Mesendoderm (in vitro differentiated cells): ENCODE results near the gene PIK3AP1.
A peak's percentile ranks its signal among the peaks of the same experiment; 100 is the strongest.

Experiments
- DNase-seq: peaks from one replicate; pipeline ENCODE4 v3.0.0; 2013
- H2AK5ac ChIP-seq: 2 replicates; pipeline ENCODE4 v1.6.1; 2013; ENCODE audit warnings: low read length, inconsistent platforms
- H2BK120ac ChIP-seq: 2 replicates; pipeline ENCODE4 v1.6.1; 2013; ENCODE audit warnings: low read depth, mild to moderate bottlenecking, low read length, moderate library complexity, mixed read lengths
- H2BK15ac ChIP-seq: replicated peaks from 2 replicates; pipeline ENCODE4 v1.6.1; 2013; ENCODE audit warnings: low read depth, mild to moderate bottlenecking, moderate library complexity
- H2BK5ac ChIP-seq: 2 replicates; pipeline ENCODE4 v1.6.1; 2013; ENCODE audit warnings: low read length, inconsistent platforms
- H3K18ac ChIP-seq: 2 replicates; pipeline ENCODE4 v1.6.1; 2013; ENCODE audit warnings: mild to moderate bottlenecking, low read length, mixed read lengths
- H3K23ac ChIP-seq: one replicate; pipeline ENCODE4 v1.6.1; 2013; ENCODE audit warnings: low read length
- H3K27ac ChIP-seq: 2 replicates; pipeline ENCODE4 v1.5.1; 2013; ENCODE audit warnings: low read depth, mild to moderate bottlenecking, inconsistent platforms, low read length, moderate library complexity
- H3K27me3 ChIP-seq: 2 replicates; pipeline ENCODE4 v1.6.1; 2013; ENCODE audit warnings: low read length, control low read depth, mild to moderate bottlenecking, inconsistent platforms; ENCODE audit not compliant: insufficient read depth, poor library complexity
- H3K36me3 ChIP-seq: 2 replicates; pipeline ENCODE4 v1.6.1; 2013; ENCODE audit warnings: low read length, inconsistent platforms; ENCODE audit not compliant: control insufficient read depth, insufficient read depth
- H3K4ac ChIP-seq: one replicate; pipeline ENCODE4 v1.6.1; 2013; ENCODE audit warnings: low read depth, mild to moderate bottlenecking, low read length, moderate library complexity
- H3K4me1 ChIP-seq: 2 replicates; pipeline ENCODE4 v1.6.1; 2013; ENCODE audit warnings: low read depth, low read length, inconsistent platforms; ENCODE audit not compliant: control insufficient read depth
- H3K4me2 ChIP-seq: 2 replicates; pipeline ENCODE4 v1.6.1; 2013; ENCODE audit warnings: low read length
- H3K4me3 ChIP-seq: 2 replicates; pipeline ENCODE4 v1.5.1; 2013; ENCODE audit warnings: mild to moderate bottlenecking, low read length
- H3K56ac ChIP-seq: one replicate; pipeline ENCODE4 v1.6.1; 2013; ENCODE audit warnings: low read length
- H3K79me1 ChIP-seq: 2 replicates; pipeline ENCODE4 v1.6.1; 2013; ENCODE audit warnings: low read length, inconsistent platforms
- H3K79me2 ChIP-seq: 2 replicates; pipeline ENCODE4 v1.6.1; 2013; ENCODE audit warnings: mild to moderate bottlenecking, low read length; ENCODE audit not compliant: control insufficient read depth, insufficient read depth
- H3K9ac ChIP-seq: 2 replicates; pipeline ENCODE4 v1.6.1; 2013; ENCODE audit warnings: low read length, inconsistent platforms
- H4K5ac ChIP-seq: one replicate; pipeline ENCODE4 v1.6.1; 2013; ENCODE audit warnings: low read length
- H4K8ac ChIP-seq: one replicate; pipeline ENCODE4 v1.6.1; 2013; ENCODE audit warnings: low read depth, mild to moderate bottlenecking, control low read depth, low read length, moderate library complexity
- WGBS: extraction: QIAGEN DNeasy Blood & Tissue Kit; methylation state at CpG from one replicate; pipeline ENCODE4 v1.1.7; 2013; ENCODE audit warnings: low lambda C conversion rate, missing lambda C conversion rate; ENCODE audit not compliant: insufficient coverage; ENCODE audit errors: extremely low coverage; 5-methylcytosine and 5-hydroxymethylcytosine counted together

The PIK3AP1 gene

DNA sequence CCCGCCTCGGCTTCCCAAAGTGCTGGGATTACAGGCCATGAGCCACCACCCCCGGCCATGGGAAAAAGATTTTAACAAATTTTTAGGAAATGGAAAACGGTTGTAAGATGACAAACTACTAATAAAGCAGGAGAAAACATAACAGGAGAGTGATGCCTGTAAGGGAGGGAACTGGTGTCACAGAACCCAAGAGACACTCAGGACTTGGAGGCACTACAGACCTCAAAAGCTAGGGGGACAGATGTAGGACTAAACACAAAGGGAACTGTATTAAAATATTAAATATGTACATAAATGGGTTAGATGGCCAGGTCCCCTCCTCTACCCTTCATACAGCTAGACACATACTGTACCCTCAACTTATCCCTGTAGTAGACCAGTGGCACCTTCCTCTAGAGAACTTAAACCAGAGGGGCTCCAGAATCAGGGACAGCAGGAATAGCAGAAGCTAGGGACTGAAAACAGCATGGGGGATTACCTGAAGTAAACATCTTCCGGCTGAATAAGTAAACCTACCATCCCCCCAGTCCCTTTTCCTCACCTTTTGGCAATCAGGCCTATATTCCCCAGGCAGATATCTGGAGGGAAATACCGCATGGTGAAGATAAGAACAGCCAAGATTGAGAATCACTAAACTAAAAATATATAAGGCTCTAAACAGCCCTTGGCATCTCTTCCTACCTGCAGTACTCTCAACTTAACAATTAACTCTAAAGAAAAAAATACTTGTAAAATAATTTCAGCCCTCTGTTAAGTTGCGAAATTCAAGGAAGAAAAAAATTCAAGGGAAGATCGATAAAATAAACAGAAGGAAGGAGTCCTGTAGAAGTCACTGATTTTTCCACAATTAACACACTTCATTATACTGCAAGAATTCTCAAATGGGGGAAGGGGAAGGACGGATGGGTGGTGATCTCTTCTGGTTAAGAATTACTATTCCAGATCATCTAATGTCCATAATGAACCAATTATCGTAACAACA lies 149.0 kb downstream of the PIK3AP1 start:
- Histone ChIP-seq H3K4me2 (peak overlapping the region; percentile 5), H3K79me2 (peaks cover 56% of the 10 kb centered on the region), H3K56ac (peak overlapping the region; percentile 22), H3K27me3 (no peaks in the 10 kb centered on the region), H4K5ac (no peak overlapping the region), H3K23ac (peak overlapping the region; percentile 89), H4K8ac (no peak overlapping the region), H3K4me3 (no peak overlapping the region), H3K4ac (no peak overlapping the region), H3K79me1 (peaks cover 17% of the 10 kb centered on the region), H2AK5ac (peak overlapping the region; percentile 56), H2BK15ac (no peak overlapping the region), H3K4me1 (peaks cover 10% of the 10 kb centered on the region), H3K36me3 (peaks cover 3% of the 10 kb centered on the region), H3K18ac (peak overlapping the region; percentile 31), H3K27ac (no peak overlapping the region), H2BK120ac (no peak overlapping the region), H3K9ac (no peak overlapping the region), H2BK5ac (peak overlapping the region; percentile 59)
- WGBS: no CpG with 5 or more reads among the region's 10 CpGs
- DNase-seq: peak; percentile 92

GRCh38 chr10:96570511-96570910 lies 149.8 kb downstream of the PIK3AP1 start:
- H3K4me1 ChIP-seq: peaks cover 10% of the 10 kb centered on the region
- H3K9ac ChIP-seq: no peak overlapping the region
- H2BK15ac ChIP-seq: no peak overlapping the region
- no peak overlapping the region for H3K23ac ChIP-seq
- no peak overlapping the region for H3K27ac ChIP-seq
- no CpG with 5 or more reads among the region's 6 CpGs for WGBS
- no peak overlapping the region for H2BK120ac ChIP-seq
- no peak overlapping the region for H3K56ac ChIP-seq
- peaks cover 17% of the 10 kb centered on the region for H3K79me1 ChIP-seq
- H4K8ac ChIP-seq: no peak overlapping the region
- no peak overlapping the region for H3K18ac ChIP-seq
- no peak overlapping the region for H3K4ac ChIP-seq
- no peak overlapping the region for H2AK5ac ChIP-seq
- H4K5ac ChIP-seq: no peak overlapping the region
- H3K27me3 ChIP-seq: no peaks in the 10 kb centered on the region
- H3K36me3 ChIP-seq: peaks cover 3% of the 10 kb centered on the region
- H3K79me2 ChIP-seq: peaks cover 54% of the 10 kb centered on the region
- no peak overlapping the region for H3K4me3 ChIP-seq
- H3K4me2 ChIP-seq: no peak overlapping the region
- no peak for DNase-seq
- H2BK5ac ChIP-seq: no peak overlapping the region

DNA sequence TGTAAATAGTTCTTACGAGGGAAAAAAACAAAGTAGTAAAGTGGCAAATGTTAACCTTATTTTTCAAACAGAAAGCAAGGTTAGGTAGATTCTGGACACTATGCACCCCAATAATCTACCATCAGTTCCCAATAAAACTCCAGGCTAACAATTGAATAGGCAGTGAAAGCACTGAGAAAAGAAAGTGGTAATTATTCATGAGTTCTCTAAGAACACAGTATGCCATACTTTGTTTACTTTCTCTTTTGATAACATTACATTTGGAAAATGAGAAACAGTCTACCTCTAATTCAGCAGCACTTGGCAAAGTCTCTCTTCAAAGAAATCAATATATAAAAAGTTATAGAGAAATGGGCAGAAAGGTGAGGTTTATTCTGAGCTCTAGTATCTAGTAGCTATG lies 151.9 kb downstream of the PIK3AP1 start:
- H4K8ac ChIP-seq: no peak overlapping the region
- no peak overlapping the region for H3K27ac ChIP-seq
- H3K9ac ChIP-seq: no peak overlapping the region
- no CpG with 5 or more reads among the region's 1 CpG for WGBS
- no peak overlapping the region for H4K5ac ChIP-seq
- no peak overlapping the region for H3K56ac ChIP-seq
- H2BK15ac ChIP-seq: no peak overlapping the region
- H3K4me3 ChIP-seq: no peak overlapping the region
- H3K4me1 ChIP-seq: peaks cover 10% of the 10 kb centered on the region
- H3K23ac ChIP-seq: no peak overlapping the region
- H3K4ac ChIP-seq: no peak overlapping the region
- peaks cover 46% of the 10 kb centered on the region for H3K79me2 ChIP-seq
- H2BK120ac ChIP-seq: no peak overlapping the region
- H2BK5ac ChIP-seq: no peak overlapping the region
- no peak overlapping the region for H3K18ac ChIP-seq
- no peak overlapping the region for H2AK5ac ChIP-seq
- peaks cover 3% of the 10 kb centered on the region for H3K36me3 ChIP-seq
- no peak for DNase-seq
- H3K79me1 ChIP-seq: peaks cover 17% of the 10 kb centered on the region
- H3K4me2 ChIP-seq: no peak overlapping the region
- no peaks in the 10 kb centered on the region for H3K27me3 ChIP-seq

DNA sequence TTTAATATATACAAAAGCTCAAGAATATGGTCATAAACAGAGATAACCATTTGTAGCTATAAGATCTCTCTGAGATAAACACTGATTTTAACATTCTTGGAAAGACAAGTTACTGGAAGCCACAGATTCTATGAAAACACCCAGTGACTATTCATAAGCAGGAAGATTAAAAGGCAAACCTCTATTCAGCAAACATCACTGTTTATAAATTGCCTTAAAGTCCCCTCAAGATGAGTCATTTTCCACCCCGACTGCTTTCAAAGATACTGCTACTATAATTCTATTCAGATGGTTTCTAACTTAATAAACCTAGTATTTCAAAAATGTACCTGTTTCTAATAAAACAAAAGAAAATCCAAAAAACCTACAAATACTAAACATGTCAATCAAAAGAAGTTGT lies 154.5 kb downstream of the PIK3AP1 start:
- Histone ChIP-seq H3K27ac (no peak overlapping the region), H3K27me3 (no peaks in the 10 kb centered on the region), H3K9ac (no peak overlapping the region), H3K23ac (no peak overlapping the region), H3K4me2 (no peak overlapping the region), H4K5ac (no peak overlapping the region), H2BK15ac (no peak overlapping the region), H4K8ac (no peak overlapping the region), H3K4me3 (no peak overlapping the region), H3K56ac (no peak overlapping the region), H2AK5ac (no peak overlapping the region), H3K79me1 (peaks cover 12% of the 10 kb centered on the region), H3K4me1 (no peaks in the 10 kb centered on the region), H3K18ac (no peak overlapping the region), H3K36me3 (peaks cover 3% of the 10 kb centered on the region), H3K79me2 (peaks cover 29% of the 10 kb centered on the region), H2BK5ac (no peak overlapping the region), H3K4ac (no peak overlapping the region), H2BK120ac (no peak overlapping the region)
- DNase-seq: no peak
- no CpG with 5 or more reads among the region's 1 CpG for WGBS

- Histone ChIP-seq H2BK15ac (no peak overlapping the region), H2BK5ac (no peak overlapping the region), H2BK120ac (no peak overlapping the region), H4K8ac (no peak overlapping the region), H3K27ac (no peak overlapping the region), H4K5ac (no peak overlapping the region), H3K56ac (no peak overlapping the region), H3K4me3 (no peak overlapping the region), H3K18ac (no peak overlapping the region), H3K9ac (no peak overlapping the region), H3K36me3 (no peaks in the 10 kb centered on the region), H3K27me3 (no peaks in the 10 kb centered on the region), H2AK5ac (no peak overlapping the region), H3K79me1 (peaks cover 3% of the 10 kb centered on the region), H3K23ac (no peak overlapping the region), H3K4me2 (no peak overlapping the region), H3K79me2 (peaks cover under 1% of the 10 kb centered on the region), H3K4me1 (no peaks in the 10 kb centered on the region), H3K4ac (no peak overlapping the region)
- DNase-seq: no peak
- WGBS: no CpG with 5 or more reads among the region's 3 CpGs
These were observed 159.1 kb downstream of the PIK3AP1 start for GRCh38 chr10:96560966-96561887.
